ENCODE data around the gene MYO5B. TPM values are rescaled to one million over a fixed set of nuclear protein-coding genes. Genes with fewer than 3 reads are reported as not detected.

Gene MYO5B
- total and polyA plus RNA-seq, 10 of the 15 experiments (the other 5 are each of a cell fraction or from before 2014, with no cell fraction given) = 2.5 to 4.5 (median 3.3) TPM

DNA sequence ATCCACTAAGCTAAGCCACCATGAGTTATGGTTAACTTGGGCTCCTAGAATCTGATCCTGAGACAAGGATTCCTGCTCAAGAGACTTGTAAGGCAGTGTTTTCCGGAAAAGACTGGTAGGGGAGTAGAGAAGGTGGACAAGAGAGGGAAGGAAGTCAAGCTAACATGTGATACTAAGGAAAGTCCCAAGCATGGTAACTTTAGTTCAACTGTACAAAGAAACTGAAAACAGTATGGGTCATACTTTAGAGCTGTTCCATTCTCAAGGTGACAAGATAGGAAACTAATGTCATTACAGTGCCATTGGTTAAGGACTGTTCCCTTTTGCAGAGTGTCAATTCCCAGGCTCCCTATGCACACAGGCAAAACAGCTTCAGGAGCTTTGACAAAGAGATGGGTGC lies 5.8 kb downstream of the MYO5B start (continued):
- TF ChIP-seq, protein P1, sequence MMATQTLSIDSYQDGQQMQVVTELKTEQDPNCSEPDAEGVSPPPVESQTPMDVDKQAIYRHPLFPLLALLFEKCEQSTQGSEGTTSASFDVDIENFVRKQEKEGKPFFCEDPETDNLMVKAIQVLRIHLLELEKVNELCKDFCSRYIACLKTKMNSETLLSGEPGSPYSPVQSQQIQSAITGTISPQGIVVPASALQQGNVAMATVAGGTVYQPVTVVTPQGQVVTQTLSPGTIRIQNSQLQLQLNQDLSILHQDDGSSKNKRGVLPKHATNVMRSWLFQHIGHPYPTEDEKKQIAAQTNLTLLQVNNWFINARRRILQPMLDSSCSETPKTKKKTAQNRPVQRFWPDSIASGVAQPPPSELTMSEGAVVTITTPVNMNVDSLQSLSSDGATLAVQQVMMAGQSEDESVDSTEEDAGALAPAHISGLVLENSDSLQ (IDR thresholded peaks at IDR 0.05) = no peak
- TF ChIP-seq, protein P2, sequence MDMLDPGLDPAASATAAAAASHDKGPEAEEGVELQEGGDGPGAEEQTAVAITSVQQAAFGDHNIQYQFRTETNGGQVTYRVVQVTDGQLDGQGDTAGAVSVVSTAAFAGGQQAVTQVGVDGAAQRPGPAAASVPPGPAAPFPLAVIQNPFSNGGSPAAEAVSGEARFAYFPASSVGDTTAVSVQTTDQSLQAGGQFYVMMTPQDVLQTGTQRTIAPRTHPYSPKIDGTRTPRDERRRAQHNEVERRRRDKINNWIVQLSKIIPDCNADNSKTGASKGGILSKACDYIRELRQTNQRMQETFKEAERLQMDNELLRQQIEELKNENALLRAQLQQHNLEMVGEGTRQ (IDR thresholded peaks at IDR 0.05; ENCODE audit: borderline replicate concordance, low read depth, low read length) = no peak; the same call in 1 of the 2 replicates
- TF ChIP-seq SIN3A (IDR thresholded peaks at IDR 0.05; ENCODE audit: low read depth, low read length) (no peak), HDAC2 (IDR thresholded peaks at IDR 0.05) (no peak), CREB1 (IDR thresholded peaks at IDR 0.05; ENCODE audit: low read depth) (no peak), HDGF (IDR thresholded peaks at IDR 0.05) (peak; percentile 83), ZNF24 (IDR thresholded peaks at IDR 0.05) (no peak), PML (IDR thresholded peaks at IDR 0.05; ENCODE audit: low read length) (no peak), SMAD1 (IDR thresholded peaks at IDR 0.05; ENCODE audit: low read depth, partially characterized antibody) (no peak), RUNX3 (IDR thresholded peaks at IDR 0.05; ENCODE audit: low read length) (peak; percentile 10; the same call in 1 of the 2 replicates), TCF12 (IDR thresholded peaks at IDR 0.05; ENCODE audit: low read depth, low read length) (no peak), EGR1 (IDR thresholded peaks at IDR 0.05; ENCODE audit: borderline replicate concordance in 1 of 2, low read depth in 2 of 2, low read length in 2 of 2) (no peak), NRF1 (conservative IDR thresholded peaks at IDR 0.05; ENCODE audit: low read depth, low read length) (no peak), ZSCAN29 (IDR thresholded peaks at IDR 0.05) (no peak), SPI1 (IDR thresholded peaks at IDR 0.05; ENCODE audit: borderline replicate concordance, insufficient read depth, low read depth, low read length) (no peak), TCF3 (IDR thresholded peaks at IDR 0.05; ENCODE audit: borderline replicate concordance, insufficient read depth, low read depth, low read length) (no peak), ZNF207 (IDR thresholded peaks at IDR 0.05; ENCODE audit: borderline replicate concordance) (no peak), STAT3 (IDR thresholded peaks at IDR 0.05; ENCODE audit: low read depth, low read length) (no peak), FOXM1 (IDR thresholded peaks at IDR 0.05; ENCODE audit: low read depth, low read length) (no peak), KLF5 (IDR thresholded peaks at IDR 0.05; ENCODE audit: partially characterized antibody) (no peak), RB1 (IDR thresholded peaks at IDR 0.05; ENCODE audit: borderline replicate concordance) (no peak), SP1 (IDR thresholded peaks at IDR 0.05; ENCODE audit: low read depth, low read length) (no peak)
- TF ChIP-seq, protein P3, sequence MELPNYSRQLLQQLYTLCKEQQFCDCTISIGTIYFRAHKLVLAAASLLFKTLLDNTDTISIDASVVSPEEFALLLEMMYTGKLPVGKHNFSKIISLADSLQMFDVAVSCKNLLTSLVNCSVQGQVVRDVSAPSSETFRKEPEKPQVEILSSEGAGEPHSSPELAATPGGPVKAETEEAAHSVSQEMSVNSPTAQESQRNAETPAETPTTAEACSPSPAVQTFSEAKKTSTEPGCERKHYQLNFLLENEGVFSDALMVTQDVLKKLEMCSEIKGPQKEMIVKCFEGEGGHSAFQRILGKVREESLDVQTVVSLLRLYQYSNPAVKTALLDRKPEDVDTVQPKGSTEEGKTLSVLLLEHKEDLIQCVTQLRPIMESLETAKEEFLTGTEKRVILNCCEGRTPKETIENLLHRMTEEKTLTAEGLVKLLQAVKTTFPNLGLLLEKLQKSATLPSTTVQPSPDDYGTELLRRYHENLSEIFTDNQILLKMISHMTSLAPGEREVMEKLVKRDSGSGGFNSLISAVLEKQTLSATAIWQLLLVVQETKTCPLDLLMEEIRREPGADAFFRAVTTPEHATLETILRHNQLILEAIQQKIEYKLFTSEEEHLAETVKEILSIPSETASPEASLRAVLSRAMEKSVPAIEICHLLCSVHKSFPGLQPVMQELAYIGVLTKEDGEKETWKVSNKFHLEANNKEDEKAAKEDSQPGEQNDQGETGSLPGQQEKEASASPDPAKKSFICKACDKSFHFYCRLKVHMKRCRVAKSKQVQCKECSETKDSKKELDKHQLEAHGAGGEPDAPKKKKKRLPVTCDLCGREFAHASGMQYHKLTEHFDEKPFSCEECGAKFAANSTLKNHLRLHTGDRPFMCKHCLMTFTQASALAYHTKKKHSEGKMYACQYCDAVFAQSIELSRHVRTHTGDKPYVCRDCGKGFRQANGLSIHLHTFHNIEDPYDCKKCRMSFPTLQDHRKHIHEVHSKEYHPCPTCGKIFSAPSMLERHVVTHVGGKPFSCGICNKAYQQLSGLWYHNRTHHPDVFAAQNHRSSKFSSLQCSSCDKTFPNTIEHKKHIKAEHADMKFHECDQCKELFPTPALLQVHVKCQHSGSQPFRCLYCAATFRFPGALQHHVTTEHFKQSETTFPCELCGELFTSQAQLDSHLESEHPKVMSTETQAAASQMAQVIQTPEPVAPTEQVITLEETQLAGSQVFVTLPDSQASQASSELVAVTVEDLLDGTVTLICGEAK (IDR thresholded peaks at IDR 0.05; ENCODE audit: borderline replicate concordance) = no peak
- TF ChIP-seq, protein P4, sequence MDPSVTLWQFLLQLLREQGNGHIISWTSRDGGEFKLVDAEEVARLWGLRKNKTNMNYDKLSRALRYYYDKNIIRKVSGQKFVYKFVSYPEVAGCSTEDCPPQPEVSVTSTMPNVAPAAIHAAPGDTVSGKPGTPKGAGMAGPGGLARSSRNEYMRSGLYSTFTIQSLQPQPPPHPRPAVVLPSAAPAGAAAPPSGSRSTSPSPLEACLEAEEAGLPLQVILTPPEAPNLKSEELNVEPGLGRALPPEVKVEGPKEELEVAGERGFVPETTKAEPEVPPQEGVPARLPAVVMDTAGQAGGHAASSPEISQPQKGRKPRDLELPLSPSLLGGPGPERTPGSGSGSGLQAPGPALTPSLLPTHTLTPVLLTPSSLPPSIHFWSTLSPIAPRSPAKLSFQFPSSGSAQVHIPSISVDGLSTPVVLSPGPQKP (IDR thresholded peaks at IDR 0.05; ENCODE audit: low read depth, low read length) = no peak
- TF ChIP-seq, protein P5, sequence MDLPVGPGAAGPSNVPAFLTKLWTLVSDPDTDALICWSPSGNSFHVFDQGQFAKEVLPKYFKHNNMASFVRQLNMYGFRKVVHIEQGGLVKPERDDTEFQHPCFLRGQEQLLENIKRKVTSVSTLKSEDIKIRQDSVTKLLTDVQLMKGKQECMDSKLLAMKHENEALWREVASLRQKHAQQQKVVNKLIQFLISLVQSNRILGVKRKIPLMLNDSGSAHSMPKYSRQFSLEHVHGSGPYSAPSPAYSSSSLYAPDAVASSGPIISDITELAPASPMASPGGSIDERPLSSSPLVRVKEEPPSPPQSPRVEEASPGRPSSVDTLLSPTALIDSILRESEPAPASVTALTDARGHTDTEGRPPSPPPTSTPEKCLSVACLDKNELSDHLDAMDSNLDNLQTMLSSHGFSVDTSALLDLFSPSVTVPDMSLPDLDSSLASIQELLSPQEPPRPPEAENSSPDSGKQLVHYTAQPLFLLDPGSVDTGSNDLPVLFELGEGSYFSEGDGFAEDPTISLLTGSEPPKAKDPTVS (IDR thresholded peaks at IDR 0.05; ENCODE audit: low read depth, low read length) = no peak
